GM21825 (cell line): ENCODE measurements around the gene NOVA2.

Source experiments
- ATAC-seq: cut with Tn5 transposase; IDR thresholded peaks from one replicate; pipeline ENCODE4 v1.9.1; 2021; ENCODE audit warnings: mild to moderate bottlenecking, moderate library complexity; ENCODE audit not compliant: unreplicated experiment

The NOVA2 gene

GRCh38 chr19:45973553-45974338 lies at the start of gene NOVA2:
NOVA2 (minus strand) TSS chr19:45973865; CDS start chr19:45973351, 514 bp downstream.
- no peak for ATAC-seq

GRCh38 chr19:46023311-46023779 lies 49.7 kb upstream of the NOVA2 start:
- no peak for ATAC-seq

GRCh38 chr19:46022431-46023310 lies 49.0 kb upstream of the NOVA2 start, which contains the start of gene PGLYRP1:
PGLYRP1 (minus strand) TSS chr19:46023053; CDS start chr19:46023021, 32 bp downstream.
- no peak for ATAC-seq

- no peak for ATAC-seq
Measured at GRCh38 chr19:46022061-46022430, 48.4 kb upstream of the NOVA2 start.

GRCh38 chr19:46021531-46022041 lies 47.9 kb upstream of the NOVA2 start:
- ATAC-seq, result no peak

- ATAC-seq, result no peak
Measured at GRCh38 chr19:46020819-46021125, 47.1 kb upstream of the NOVA2 start.

- no peak for ATAC-seq
Measured at GRCh38 chr19:46019270-46019669, 45.6 kb upstream of the NOVA2 start.

- ATAC-seq, result no peak
Measured at GRCh38 chr19:46018729-46019251, 45.1 kb upstream of the NOVA2 start.

- no peak for ATAC-seq
Measured at GRCh38 chr19:46017874-46018675, 44.4 kb upstream of the NOVA2 start.

GRCh38 chr19:46017095-46017429 lies 43.4 kb upstream of the NOVA2 start:
- ATAC-seq, result no peak

- ATAC-seq, result peak; percentile 60
Measured at GRCh38 chr19:46016426-46017094, 42.9 kb upstream of the NOVA2 start.

- ATAC-seq, result no peak
Measured at GRCh38 chr19:46015687-46016425, 42.2 kb upstream of the NOVA2 start.

- no peak for ATAC-seq
Measured at GRCh38 chr19:46014941-46015686, 41.4 kb upstream of the NOVA2 start.

- ATAC-seq, result no peak
Measured at GRCh38 chr19:46014534-46014933, 40.9 kb upstream of the NOVA2 start.

- ATAC-seq, result no peak
Measured at GRCh38 chr19:46009530-46010510, 36.2 kb upstream of the NOVA2 start.

- ATAC-seq, result no peak
Measured at GRCh38 chr19:46006411-46006810, 32.7 kb upstream of the NOVA2 start.

- ATAC-seq, result no peak
Measured at GRCh38 chr19:46002678-46003275, 29.1 kb upstream of the NOVA2 start.
